Kidney (tissue), 14 donors: Measurements from ENCODE around the gene PIGV. TPM values are rescaled to one million over a fixed set of nuclear protein-coding genes. Genes with fewer than 3 reads are reported as not detected.

ENCODE experiments used
- DNase-seq, 5 donors: peaks; one replicate each; pipeline ENCODE4 v3.0.0-alpha.2; 2013 to 2020
- FAIRE-seq: peaks from 2 replicates; lab custom pipeline; 2012; peaks lifted over from hg19 to GRCh38; lab: Jason Lieb, UNC
- H3K27ac ChIP-seq, 2 donors: one replicate each; pipeline ENCODE4 v1.7.0; 2013; ENCODE audit warnings: low read depth in 2 of 2, low read length in 2 of 2, inconsistent platforms in 1 of 2
- H3K27me3 ChIP-seq: one replicate; pipeline ENCODE4 v1.7.1; 2013; ENCODE audit warnings: low read length, inconsistent platforms; ENCODE audit not compliant: control insufficient read depth, insufficient read depth
- H3K36me3 ChIP-seq, 3 donors: one replicate each; pipeline versions ENCODE4 v1.7.0 to v1.7.1; 2013; ENCODE audit warnings: low read length in 3 of 3, control low read depth in 1 of 3, inconsistent platforms in 1 of 3; ENCODE audit not compliant: insufficient read depth in 3 of 3, control insufficient read depth in 2 of 3
- H3K4me1 ChIP-seq, 3 donors: one replicate each; pipeline versions ENCODE4 v1.7.0 to v1.7.1; 2013; ENCODE audit warnings: low read length in 3 of 3, inconsistent platforms in 1 of 3, low read depth in 1 of 3; ENCODE audit not compliant: control insufficient read depth in 2 of 3, insufficient read depth in 2 of 3
- H3K4me3 ChIP-seq, 3 donors: one replicate each; pipeline versions ENCODE4 v1.7.0 to v1.8.1; 2013; ENCODE audit warnings: low read length in 3 of 3, control low read depth in 1 of 3, inconsistent platforms in 1 of 3
- H3K9ac ChIP-seq, 3 donors: one replicate each; pipeline versions ENCODE4 v1.7.0 to v1.7.1; 2013; ENCODE audit warnings: low read length in 3 of 3, control low read depth in 1 of 3, inconsistent platforms in 1 of 3
- H3K9me3 ChIP-seq, 3 donors: one replicate each; pipeline versions ENCODE4 v1.7.0 to v1.7.1; 2013; ENCODE audit warnings: low read length in 3 of 3, control low read depth in 1 of 3, inconsistent platforms in 1 of 3; ENCODE audit not compliant: control insufficient read depth in 2 of 3, insufficient read depth in 1 of 3
- intact Hi-C: fragments of 100-400 bp; cut with DNase I; formaldehyde crosslinking; loops from one replicate; pipeline ENCODE4 v1.11.1; 2022
- polyA plus RNA-seq: library from polyadenylated mRNA; stranded (reverse); fragments of 350-450 nt; fragmentation: Illumina TruSeq; extraction: RNeasy Lipid Tissue Mini Kit (QIAGEN cat#74804); gene quantifications from one replicate; pipeline ENCODE4 v1.2.3, GENCODE V29; 2014; ENCODE audit warnings: low read depth, low replicate concordance; ENCODE audit not compliant: insufficient read depth
- total RNA-seq: library from RNA; stranded (reverse); fragmentation: NEBNext Ultra II Directional; extraction: Animal tissue kit (Norgen Biotek cat#: 25700); gene quantifications from one replicate; pipeline ENCODE4 v1.2.1, GENCODE V29; 2021
- TF ChIP-seq, protein P1 (sequence below): IDR thresholded peaks from 3 replicates; pipeline ENCODE4 v1.5.1; 2012; ENCODE audit warnings: mild to moderate bottlenecking, moderate library complexity, borderline replicate concordance; ENCODE audit not compliant: insufficient read depth; ENCODE audit errors: extremely low read depth
- donor health status: control.
- donor health status: control.
- donor health status: control.
- donor health status: control.
- donor health status: control.
- donor health status: DM: yes; HTN: yes; CAD: no.
- donor health status: Normal renal cell carcinoma (clear cell type).

The PIGV gene
- total and polyA plus RNA-seq, 2 donors from 2014 or later, result 13.8 to 15.5 TPM

DNA sequence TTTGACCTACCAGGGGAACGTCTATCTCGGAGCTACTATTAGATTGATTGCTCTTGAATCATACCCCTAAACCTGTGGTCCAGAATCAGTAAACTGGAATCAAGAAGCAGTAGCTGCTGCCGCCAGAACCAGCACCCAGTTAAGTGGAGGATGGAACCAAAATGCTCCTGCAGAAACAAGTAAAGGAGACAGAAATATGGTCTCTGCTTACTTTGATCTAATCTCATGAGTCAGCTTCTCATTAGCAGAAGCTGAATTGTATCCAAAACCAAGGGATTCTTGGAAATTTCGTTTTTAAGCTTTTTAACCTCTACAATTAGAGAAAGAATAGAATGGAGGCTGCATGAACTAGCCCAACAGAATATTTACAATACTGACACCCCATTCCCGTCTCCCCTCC lies 42.6 kb upstream of the PIGV start:
- H3K4me1 ChIP-seq, result peaks cover 0 to 9% (median 6%) of the 10 kb centered on the region in 3 donors
- FAIRE-seq, result no peak

DNA sequence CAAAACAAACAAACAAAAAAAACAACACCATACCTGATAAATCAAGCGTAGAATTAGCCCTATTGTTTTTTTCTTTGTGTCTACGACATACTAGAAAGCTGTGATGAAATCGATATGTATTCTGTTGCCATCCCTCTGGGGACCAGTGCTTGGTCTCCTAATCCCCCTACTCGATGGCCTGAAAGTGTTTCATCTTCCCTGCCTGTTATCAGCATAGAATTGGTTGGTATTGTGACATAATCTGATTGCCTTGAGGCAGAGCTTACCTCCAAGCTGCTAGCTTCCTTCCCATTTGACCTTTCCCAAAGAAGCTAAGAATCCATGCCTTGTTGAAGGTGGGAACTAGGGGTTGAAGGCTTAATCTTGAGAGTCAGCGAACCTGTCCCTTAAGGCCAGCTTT lies 40.7 kb upstream of the PIGV start:
- intact Hi-C loops, result loop anchor here (5.0 kb wide), 1 partner anchor 35 kb away; no protein-coding TSS in a partner anchor
- no peak overlapping the region for H3K27ac ChIP-seq
- H3K4me1 ChIP-seq, result peaks cover 0 to 4% (median 0%) of the 10 kb centered on the region in 3 donors

More for the DNA sequence above, 42.6 kb upstream of the PIGV start:
- Histone ChIP-seq H3K36me3 (peaks cover 10 to 26% (median 11%) of the 10 kb centered on the region in 3 donors), H3K27ac (no peak overlapping the region), H3K4me3 (no peak overlapping the region), H3K27me3 (no peaks in the 10 kb centered on the region), H3K9me3 (no peaks in the 10 kb centered on the region), H3K9ac (no peak overlapping the region)
- no peak for DNase-seq
- TF ChIP-seq, protein P1, sequence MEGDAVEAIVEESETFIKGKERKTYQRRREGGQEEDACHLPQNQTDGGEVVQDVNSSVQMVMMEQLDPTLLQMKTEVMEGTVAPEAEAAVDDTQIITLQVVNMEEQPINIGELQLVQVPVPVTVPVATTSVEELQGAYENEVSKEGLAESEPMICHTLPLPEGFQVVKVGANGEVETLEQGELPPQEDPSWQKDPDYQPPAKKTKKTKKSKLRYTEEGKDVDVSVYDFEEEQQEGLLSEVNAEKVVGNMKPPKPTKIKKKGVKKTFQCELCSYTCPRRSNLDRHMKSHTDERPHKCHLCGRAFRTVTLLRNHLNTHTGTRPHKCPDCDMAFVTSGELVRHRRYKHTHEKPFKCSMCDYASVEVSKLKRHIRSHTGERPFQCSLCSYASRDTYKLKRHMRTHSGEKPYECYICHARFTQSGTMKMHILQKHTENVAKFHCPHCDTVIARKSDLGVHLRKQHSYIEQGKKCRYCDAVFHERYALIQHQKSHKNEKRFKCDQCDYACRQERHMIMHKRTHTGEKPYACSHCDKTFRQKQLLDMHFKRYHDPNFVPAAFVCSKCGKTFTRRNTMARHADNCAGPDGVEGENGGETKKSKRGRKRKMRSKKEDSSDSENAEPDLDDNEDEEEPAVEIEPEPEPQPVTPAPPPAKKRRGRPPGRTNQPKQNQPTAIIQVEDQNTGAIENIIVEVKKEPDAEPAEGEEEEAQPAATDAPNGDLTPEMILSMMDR, result no peak
- intact Hi-C loops, result loop anchor here (5.0 kb wide), 1 partner anchor 37 kb away; no protein-coding TSS in a partner anchor

DNA sequence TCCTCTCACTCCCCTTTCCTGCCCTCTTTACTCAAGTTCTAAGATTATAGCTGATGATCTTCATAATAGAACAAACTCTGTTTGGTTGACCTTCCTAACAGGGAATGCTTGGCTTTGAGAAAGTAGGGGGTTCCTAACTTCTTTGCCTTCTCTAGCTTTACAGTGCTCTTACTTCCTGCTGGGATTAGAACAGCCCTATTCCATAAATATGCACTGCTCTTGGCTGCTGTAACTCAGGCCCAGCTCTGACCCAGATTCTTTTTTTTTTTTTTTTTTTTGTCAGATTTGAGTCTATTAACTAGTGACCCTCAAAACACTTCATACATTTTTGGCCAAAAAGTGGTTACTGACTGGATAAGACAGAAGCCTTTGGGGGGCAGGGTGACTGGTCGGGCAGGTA lies 39.4 kb upstream of the PIGV start:
- Histone ChIP-seq H3K36me3 (peaks cover 2 to 13% (median 2%) of the 10 kb centered on the region in 3 donors), H3K4me1 (peaks cover 0 to 7% (median 0%) of the 10 kb centered on the region in 3 donors), H3K27me3 (no peaks in the 10 kb centered on the region), H3K27ac (no peak overlapping the region), H3K9me3 (no peaks in the 10 kb centered on the region), H3K4me3 (no peak overlapping the region), H3K9ac (no peak overlapping the region)
- intact Hi-C loops, result loop anchor here (5.0 kb wide), 1 partner anchor 34 kb away; no protein-coding TSS in a partner anchor
- TF ChIP-seq, protein P1, result no peak
- FAIRE-seq (no peak), DNase-seq (no peak)

More for the DNA sequence above, 40.7 kb upstream of the PIGV start:
- DNase-seq, result no peak
- Histone ChIP-seq H3K36me3 (peaks cover 5 to 21% (median 5%) of the 10 kb centered on the region in 3 donors), H3K4me3 (no peak overlapping the region), H3K27me3 (no peaks in the 10 kb centered on the region), H3K9me3 (no peaks in the 10 kb centered on the region), H3K9ac (no peak overlapping the region)
- no peak for FAIRE-seq
- TF ChIP-seq, protein P1, result no peak
